ENCODE results near the gene APRT. TPM values are rescaled to one million over a fixed set of nuclear protein-coding genes. Genes with fewer than 3 reads are reported as not detected.
A peak's percentile ranks its signal among the peaks of the same experiment; 100 is the strongest.

Gene APRT
- total and polyA plus RNA-seq, 9 of the 15 experiments (the other 6 are each of a cell fraction or from before 2014, with no cell fraction given), result 41.7 to 409 (median 146) TPM

DNA sequence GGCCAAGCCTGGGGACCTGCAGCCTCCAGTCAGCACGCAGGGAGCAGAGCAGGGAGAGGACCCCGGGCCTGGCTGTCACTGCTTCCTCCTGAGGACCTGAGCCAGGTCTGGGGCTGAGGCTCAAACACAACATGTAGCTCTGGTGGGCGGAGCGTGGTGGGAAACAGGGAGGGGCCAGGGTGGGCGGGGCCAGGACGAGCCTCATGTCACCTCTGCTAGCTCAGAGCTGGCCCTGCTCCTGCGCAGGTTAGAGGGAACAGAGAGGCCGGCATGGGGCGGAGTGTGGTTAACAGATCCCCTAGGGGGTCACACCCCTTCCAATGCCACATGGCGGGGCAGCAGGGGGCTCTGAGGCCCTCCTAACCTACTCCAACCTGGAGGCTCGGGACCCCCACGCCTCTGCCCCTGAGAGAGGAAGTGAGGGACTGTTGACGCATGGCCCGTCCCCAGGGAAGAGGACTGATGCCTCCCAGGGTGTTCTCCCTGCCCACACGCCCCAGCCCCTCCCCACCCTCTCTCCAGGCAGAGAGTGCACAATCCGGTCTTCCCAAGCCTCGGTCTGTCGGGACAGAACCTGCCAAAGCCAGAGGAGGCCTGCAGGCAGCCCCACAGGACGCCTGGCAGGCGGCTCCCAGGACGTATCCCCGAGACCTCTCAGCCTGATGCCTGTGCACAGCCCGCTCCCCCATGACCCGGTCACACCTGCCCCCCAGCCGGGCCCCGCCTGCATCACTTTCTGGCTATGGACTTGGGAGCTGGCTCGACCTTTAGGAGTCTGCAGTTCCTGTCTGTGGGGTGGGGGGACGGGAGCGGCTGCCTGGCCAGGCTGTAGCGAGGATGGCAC lies 41.9 kb downstream of the APRT start (continued):
- TF ChIP-seq, protein P1, sequence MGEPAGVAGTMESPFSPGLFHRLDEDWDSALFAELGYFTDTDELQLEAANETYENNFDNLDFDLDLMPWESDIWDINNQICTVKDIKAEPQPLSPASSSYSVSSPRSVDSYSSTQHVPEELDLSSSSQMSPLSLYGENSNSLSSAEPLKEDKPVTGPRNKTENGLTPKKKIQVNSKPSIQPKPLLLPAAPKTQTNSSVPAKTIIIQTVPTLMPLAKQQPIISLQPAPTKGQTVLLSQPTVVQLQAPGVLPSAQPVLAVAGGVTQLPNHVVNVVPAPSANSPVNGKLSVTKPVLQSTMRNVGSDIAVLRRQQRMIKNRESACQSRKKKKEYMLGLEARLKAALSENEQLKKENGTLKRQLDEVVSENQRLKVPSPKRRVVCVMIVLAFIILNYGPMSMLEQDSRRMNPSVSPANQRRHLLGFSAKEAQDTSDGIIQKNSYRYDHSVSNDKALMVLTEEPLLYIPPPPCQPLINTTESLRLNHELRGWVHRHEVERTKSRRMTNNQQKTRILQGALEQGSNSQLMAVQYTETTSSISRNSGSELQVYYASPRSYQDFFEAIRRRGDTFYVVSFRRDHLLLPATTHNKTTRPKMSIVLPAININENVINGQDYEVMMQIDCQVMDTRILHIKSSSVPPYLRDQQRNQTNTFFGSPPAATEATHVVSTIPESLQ (CRISPR knock-in tag; IDR thresholded peaks at IDR 0.05), result no peak
- TF ChIP-seq CBX3 (IDR thresholded peaks at IDR 0.05; ENCODE audit: borderline replicate concordance in 1 of 2, low read length in 2 of 2) (no peak), POLR2AphosphoS5 (IDR thresholded peaks at IDR 0.05; ENCODE audit: control insufficient read depth, insufficient read depth, low read depth, low read length) (peak; percentile 72), NRF1 (conservative IDR thresholded peaks at IDR 0.05 in 1 of 2, IDR thresholded peaks at IDR 0.05 in 1 of 2) (peak; percentile 92 to 93), MAZ (CRISPR knock-in tag; conservative IDR thresholded peaks at IDR 0.05 in 1 of 2, IDR thresholded peaks at IDR 0.05 in 1 of 2) (peak; percentile 71 to 75), ZNF79 (CRISPR knock-in tag; IDR thresholded peaks at IDR 0.05; ENCODE audit: low read depth) (no peak), DACH1 (IDR thresholded peaks at IDR 0.05; ENCODE audit: partially characterized antibody) (no peak), MED1 (CRISPR knock-in tag; IDR thresholded peaks at IDR 0.05; ENCODE audit: borderline replicate concordance) (0 out of 2 replicates have a peak, but pooled peaks have one; percentile 20), SRF (CRISPR knock-in tag; IDR thresholded peaks at IDR 0.05) (peak in 1 of 2 experiments; percentile 51; a peak in 1 of 4 replicates), YY1 (IDR thresholded peaks at IDR 0.05; ENCODE audit: borderline replicate concordance in 1 of 3, control insufficient read depth in 1 of 3, extremely low read depth in 1 of 3, insufficient read depth in 3 of 3, insufficient read length in 1 of 3, insufficient replicate concordance in 2 of 3, low read depth in 1 of 3, low read length in 2 of 3) (peak in 2 of 3 experiments; percentile 9 to 23), RBM14 (IDR thresholded peaks at IDR 0.05; ENCODE audit: borderline replicate concordance, insufficient read depth, low read depth, low read length) (0 out of 2 replicates have a peak, but pooled peaks have one; percentile 30)
- TF ChIP-seq, protein P2, sequence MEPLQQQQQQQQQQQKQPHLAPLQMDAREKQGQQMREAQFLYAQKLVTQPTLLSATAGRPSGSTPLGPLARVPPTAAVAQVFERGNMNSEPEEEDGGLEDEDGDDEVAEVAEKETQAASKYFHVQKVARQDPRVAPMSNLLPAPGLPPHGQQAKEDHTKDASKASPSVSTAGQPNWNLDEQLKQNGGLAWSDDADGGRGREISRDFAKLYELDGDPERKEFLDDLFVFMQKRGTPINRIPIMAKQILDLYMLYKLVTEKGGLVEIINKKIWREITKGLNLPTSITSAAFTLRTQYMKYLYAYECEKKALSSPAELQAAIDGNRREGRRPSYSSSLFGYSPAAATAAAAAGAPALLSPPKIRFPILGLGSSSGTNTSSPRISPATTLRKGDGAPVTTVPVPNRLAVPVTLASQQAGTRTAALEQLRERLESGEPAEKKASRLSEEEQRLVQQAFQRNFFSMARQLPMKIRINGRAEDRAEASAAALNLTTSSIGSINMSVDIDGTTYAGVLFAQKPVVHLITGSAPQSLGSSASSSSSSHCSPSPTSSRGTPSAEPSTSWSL (CRISPR knock-in tag; IDR thresholded peaks at IDR 0.05; ENCODE audit: borderline replicate concordance), result no peak
- TF ChIP-seq, protein P3, sequence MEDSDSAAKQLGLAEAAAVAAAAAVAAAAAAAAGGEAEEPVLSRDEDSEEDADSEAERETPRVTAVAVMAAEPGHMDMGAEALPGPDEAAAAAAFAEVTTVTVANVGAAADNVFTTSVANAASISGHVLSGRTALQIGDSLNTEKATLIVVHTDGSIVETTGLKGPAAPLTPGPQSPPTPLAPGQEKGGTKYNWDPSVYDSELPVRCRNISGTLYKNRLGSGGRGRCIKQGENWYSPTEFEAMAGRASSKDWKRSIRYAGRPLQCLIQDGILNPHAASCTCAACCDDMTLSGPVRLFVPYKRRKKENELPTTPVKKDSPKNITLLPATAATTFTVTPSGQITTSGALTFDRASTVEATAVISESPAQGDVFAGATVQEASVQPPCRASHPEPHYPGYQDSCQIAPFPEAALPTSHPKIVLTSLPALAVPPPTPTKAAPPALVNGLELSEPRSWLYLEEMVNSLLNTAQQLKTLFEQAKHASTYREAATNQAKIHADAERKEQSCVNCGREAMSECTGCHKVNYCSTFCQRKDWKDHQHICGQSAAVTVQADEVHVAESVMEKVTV (CRISPR knock-in tag; IDR thresholded peaks at IDR 0.05), result no peak
